ENCODE results near the gene BTG3.

BTG3 gene, protein sequence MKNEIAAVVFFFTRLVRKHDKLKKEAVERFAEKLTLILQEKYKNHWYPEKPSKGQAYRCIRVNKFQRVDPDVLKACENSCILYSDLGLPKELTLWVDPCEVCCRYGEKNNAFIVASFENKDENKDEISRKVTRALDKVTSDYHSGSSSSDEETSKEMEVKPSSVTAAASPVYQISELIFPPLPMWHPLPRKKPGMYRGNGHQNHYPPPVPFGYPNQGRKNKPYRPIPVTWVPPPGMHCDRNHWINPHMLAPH

DNA sequence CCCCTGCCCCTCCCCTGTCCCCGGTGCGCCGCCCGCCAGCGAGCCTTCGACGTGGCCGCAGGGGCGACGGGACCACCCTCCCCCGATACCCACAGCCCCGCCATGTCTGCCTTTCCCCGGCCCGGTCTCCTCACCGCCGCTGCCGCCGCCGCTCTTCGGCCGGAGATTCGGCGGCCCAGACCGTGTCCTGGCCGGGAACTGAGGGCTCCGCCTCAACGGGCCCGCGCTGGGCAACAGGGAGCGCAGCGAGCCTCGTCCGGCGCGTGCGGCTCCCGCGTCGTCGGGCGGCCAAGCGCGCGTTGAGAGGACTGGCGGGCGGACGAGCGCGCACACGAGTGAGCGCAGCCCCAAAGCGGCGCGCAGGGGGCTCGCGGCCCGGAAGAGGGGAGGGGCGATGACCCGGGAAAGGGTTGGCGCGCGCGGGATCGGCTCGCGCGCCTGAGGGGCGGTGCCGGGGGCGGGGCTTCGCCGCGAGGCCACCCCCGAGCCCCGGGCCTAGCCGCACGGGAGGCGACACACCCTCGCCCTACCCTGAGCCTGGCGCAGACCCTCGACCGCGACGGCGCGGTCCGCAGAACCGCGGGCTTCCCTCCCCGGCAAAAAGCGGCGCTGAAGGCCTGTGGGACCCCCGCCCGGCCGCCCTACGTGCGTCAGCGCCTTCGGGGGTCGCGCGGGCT is at the start of gene BTG3:
Gene BTG3 (minus strand): TSS at position 337 of the 677 bp plus-strand sequence. CDS start 3,757 bp downstream, outside the sequence.
- Histone ChIP-seq H3K9ac (ENCODE audit: low read depth in 1 of 2, low read length in 2 of 2) (peak within 1 kb of the TSS; percentile 91 to 92), H3K9me3 (ENCODE audit: control insufficient read depth in 1 of 2, low read length in 2 of 2) (no peaks in the 10 kb centered on the region), H3K36me3 (ENCODE audit: control insufficient read depth in 1 of 2, insufficient read depth in 2 of 2, low read length in 2 of 2) (peaks cover 2 to 3% of the 10 kb centered on the region in 2 donors), H3K27me3 (ENCODE audit: control insufficient read depth in 1 of 2, insufficient read depth in 2 of 2, low read length in 2 of 2) (no peaks in the 10 kb centered on the region), H3K4me1 (ENCODE audit: control insufficient read depth in 1 of 2, insufficient read depth in 2 of 2, low read length in 2 of 2) (peaks cover 7 to 10% of the 10 kb centered on the region in 2 donors), H3K27ac (ENCODE audit: low read depth, low read length) (peak within 1 kb of the TSS; percentile 68), H3K4me3 (ENCODE audit: low read depth in 1 of 2, low read length in 2 of 2) (peak within 1 kb of the TSS; percentile 81 to 91)

DNA sequence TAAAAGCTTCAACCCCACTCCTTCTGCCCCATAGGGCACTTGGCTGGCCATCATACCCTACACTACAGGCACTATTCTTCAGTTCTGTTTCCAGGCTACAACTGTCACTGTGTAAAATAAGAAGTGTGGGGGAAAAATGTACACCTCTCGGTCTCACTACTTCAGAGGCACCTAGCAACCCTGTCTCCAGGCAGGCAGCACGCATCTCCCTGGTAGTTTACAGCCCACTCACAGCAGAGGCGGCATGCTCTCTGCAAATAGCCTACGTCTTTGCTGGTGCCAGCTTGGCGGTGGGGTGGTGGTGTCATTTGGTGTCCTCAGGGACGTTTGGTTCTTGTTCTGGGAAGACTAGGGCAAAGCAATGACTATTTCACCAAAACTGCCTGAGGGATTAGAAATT is 48.2 kb upstream of the BTG3 start:
- Histone ChIP-seq H3K9me3 (ENCODE audit: control insufficient read depth in 1 of 2, low read length in 2 of 2) (no peaks in the 10 kb centered on the region), H3K4me3 (ENCODE audit: low read depth in 1 of 2, low read length in 2 of 2) (no peak overlapping the region)

GRCh38 chr21:17660452-17660851 is 47.8 kb upstream of the BTG3 start:
- Histone ChIP-seq H3K9ac (ENCODE audit: low read depth in 1 of 2, low read length in 2 of 2) (no peak overlapping the region), H3K4me1 (ENCODE audit: control insufficient read depth in 1 of 2, insufficient read depth in 2 of 2, low read length in 2 of 2) (no peaks in the 10 kb centered on the region), H3K9me3 (ENCODE audit: control insufficient read depth in 1 of 2, low read length in 2 of 2) (no peaks in the 10 kb centered on the region), H3K27me3 (ENCODE audit: control insufficient read depth in 1 of 2, insufficient read depth in 2 of 2, low read length in 2 of 2) (no peaks in the 10 kb centered on the region), H3K36me3 (ENCODE audit: control insufficient read depth in 1 of 2, insufficient read depth in 2 of 2, low read length in 2 of 2) (no peaks in the 10 kb centered on the region), H3K4me3 (ENCODE audit: low read depth in 1 of 2, low read length in 2 of 2) (no peak overlapping the region), H3K27ac (ENCODE audit: low read depth, low read length) (no peak overlapping the region)

More for the DNA sequence above, 48.2 kb upstream of the BTG3 start:
- H3K9ac ChIP-seq (ENCODE audit: low read depth in 1 of 2, low read length in 2 of 2), result no peak overlapping the region
- no peak overlapping the region for H3K27ac ChIP-seq (ENCODE audit: low read depth, low read length)
- H3K4me1 ChIP-seq (ENCODE audit: control insufficient read depth in 1 of 2, insufficient read depth in 2 of 2, low read length in 2 of 2), result no peaks in the 10 kb centered on the region
- H3K27me3 ChIP-seq (ENCODE audit: control insufficient read depth in 1 of 2, insufficient read depth in 2 of 2, low read length in 2 of 2), result no peaks in the 10 kb centered on the region
- no peaks in the 10 kb centered on the region for H3K36me3 ChIP-seq (ENCODE audit: control insufficient read depth in 1 of 2, insufficient read depth in 2 of 2, low read length in 2 of 2)

GRCh38 chr21:17658931-17659330 is 46.2 kb upstream of the BTG3 start:
- no peak overlapping the region for H3K9ac ChIP-seq (ENCODE audit: low read depth in 1 of 2, low read length in 2 of 2)
- H3K27ac ChIP-seq (ENCODE audit: low read depth, low read length), result no peak overlapping the region
- H3K27me3 ChIP-seq (ENCODE audit: control insufficient read depth in 1 of 2, insufficient read depth in 2 of 2, low read length in 2 of 2), result no peaks in the 10 kb centered on the region
- H3K9me3 ChIP-seq (ENCODE audit: control insufficient read depth in 1 of 2, low read length in 2 of 2), result no peaks in the 10 kb centered on the region
- H3K36me3 ChIP-seq (ENCODE audit: control insufficient read depth in 1 of 2, insufficient read depth in 2 of 2, low read length in 2 of 2), result no peaks in the 10 kb centered on the region
- no peaks in the 10 kb centered on the region for H3K4me1 ChIP-seq (ENCODE audit: control insufficient read depth in 1 of 2, insufficient read depth in 2 of 2, low read length in 2 of 2)
- no peak overlapping the region for H3K4me3 ChIP-seq (ENCODE audit: low read depth in 1 of 2, low read length in 2 of 2)

- Histone ChIP-seq H3K27me3 (ENCODE audit: control insufficient read depth in 1 of 2, insufficient read depth in 2 of 2, low read length in 2 of 2) (no peaks in the 10 kb centered on the region), H3K9me3 (ENCODE audit: control insufficient read depth in 1 of 2, low read length in 2 of 2) (no peaks in the 10 kb centered on the region), H3K4me1 (ENCODE audit: control insufficient read depth in 1 of 2, insufficient read depth in 2 of 2, low read length in 2 of 2) (no peaks in the 10 kb centered on the region)
These were observed 38.8 kb upstream of the BTG3 start for GRCh38 chr21:17651526-17651925.

DNA sequence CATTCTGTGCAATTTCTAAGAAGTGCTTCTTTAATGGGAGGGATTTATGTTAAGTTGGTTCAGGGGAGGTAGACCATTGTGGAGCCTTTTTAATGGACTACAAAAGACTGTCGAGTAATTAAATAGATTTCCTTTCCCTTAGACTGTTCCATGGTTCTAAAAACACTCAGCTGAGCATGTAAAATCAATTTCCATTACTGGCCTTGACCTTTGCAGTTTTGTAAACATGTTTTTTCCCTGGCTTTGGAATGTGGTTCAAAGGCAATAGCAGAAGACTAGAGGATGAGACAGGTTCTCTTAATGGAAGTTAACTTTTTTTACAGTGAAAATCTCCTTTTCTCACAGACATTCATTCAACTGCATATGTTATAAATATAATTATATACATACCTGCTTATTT is 37.6 kb upstream of the BTG3 start:
- Histone ChIP-seq H3K9me3 (ENCODE audit: control insufficient read depth in 1 of 2, low read length in 2 of 2) (no peaks in the 10 kb centered on the region), H3K27me3 (ENCODE audit: control insufficient read depth in 1 of 2, insufficient read depth in 2 of 2, low read length in 2 of 2) (no peaks in the 10 kb centered on the region), H3K4me3 (ENCODE audit: low read depth in 1 of 2, low read length in 2 of 2) (no peak overlapping the region), H3K36me3 (ENCODE audit: control insufficient read depth in 1 of 2, insufficient read depth in 2 of 2, low read length in 2 of 2) (no peaks in the 10 kb centered on the region), H3K27ac (ENCODE audit: low read depth, low read length) (no peak overlapping the region), H3K4me1 (ENCODE audit: control insufficient read depth in 1 of 2, insufficient read depth in 2 of 2, low read length in 2 of 2) (no peaks in the 10 kb centered on the region), H3K9ac (ENCODE audit: low read depth in 1 of 2, low read length in 2 of 2) (no peak overlapping the region)

More at GRCh38 chr21:17651526-17651925, 38.8 kb upstream of the BTG3 start:
- Histone ChIP-seq H3K36me3 (ENCODE audit: control insufficient read depth in 1 of 2, insufficient read depth in 2 of 2, low read length in 2 of 2) (no peaks in the 10 kb centered on the region), H3K9ac (ENCODE audit: low read depth in 1 of 2, low read length in 2 of 2) (no peak overlapping the region), H3K4me3 (ENCODE audit: low read depth in 1 of 2, low read length in 2 of 2) (no peak overlapping the region), H3K27ac (ENCODE audit: low read depth, low read length) (no peak overlapping the region)

DNA sequence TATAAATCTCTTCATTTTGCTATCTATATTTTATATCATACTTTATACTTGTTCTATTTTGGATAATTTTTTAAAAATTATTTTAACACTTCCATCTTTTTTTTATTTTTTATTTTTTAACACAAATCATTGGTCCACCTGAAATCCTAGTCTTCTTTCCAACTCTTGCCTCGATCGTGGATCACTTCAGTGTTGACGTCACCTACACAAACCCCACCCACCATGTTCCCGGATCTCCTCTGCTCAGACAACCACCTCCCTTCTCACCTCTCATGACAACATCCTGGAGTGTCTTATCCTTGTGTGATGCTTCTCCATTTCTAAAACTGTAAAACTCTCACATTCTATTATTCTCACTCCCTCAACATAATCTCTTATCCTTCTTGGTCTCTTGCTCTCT is 34.1 kb upstream of the BTG3 start:
- Histone ChIP-seq H3K4me3 (ENCODE audit: low read depth in 1 of 2, low read length in 2 of 2) (no peak overlapping the region), H3K36me3 (ENCODE audit: control insufficient read depth in 1 of 2, insufficient read depth in 2 of 2, low read length in 2 of 2) (no peaks in the 10 kb centered on the region), H3K9me3 (ENCODE audit: control insufficient read depth in 1 of 2, low read length in 2 of 2) (no peaks in the 10 kb centered on the region), H3K27me3 (ENCODE audit: control insufficient read depth in 1 of 2, insufficient read depth in 2 of 2, low read length in 2 of 2) (no peaks in the 10 kb centered on the region), H3K9ac (ENCODE audit: low read depth in 1 of 2, low read length in 2 of 2) (no peak overlapping the region), H3K4me1 (ENCODE audit: control insufficient read depth in 1 of 2, insufficient read depth in 2 of 2, low read length in 2 of 2) (no peaks in the 10 kb centered on the region), H3K27ac (ENCODE audit: low read depth, low read length) (no peak overlapping the region)

DNA sequence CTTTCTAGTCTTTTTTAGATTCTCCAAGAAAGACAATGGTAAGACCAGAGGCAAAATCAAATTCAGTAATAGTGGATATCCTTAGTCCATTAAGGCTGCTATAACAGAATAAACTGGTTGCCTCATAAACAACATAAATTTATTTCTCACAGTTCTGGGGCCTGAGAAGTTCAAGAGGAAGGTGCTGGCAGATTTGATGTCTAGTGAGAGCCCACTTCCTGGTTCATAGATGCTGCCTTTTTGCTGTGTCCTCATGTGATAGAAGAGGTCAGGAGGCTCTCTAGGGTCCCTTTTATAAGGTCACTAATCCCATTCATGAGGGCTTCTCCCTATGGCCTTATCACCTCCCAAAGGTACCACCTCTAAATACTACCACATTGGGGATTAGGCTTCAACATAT is 31.5 kb upstream of the BTG3 start:
- Histone ChIP-seq H3K27me3 (ENCODE audit: control insufficient read depth in 1 of 2, insufficient read depth in 2 of 2, low read length in 2 of 2) (no peaks in the 10 kb centered on the region), H3K4me1 (ENCODE audit: control insufficient read depth in 1 of 2, insufficient read depth in 2 of 2, low read length in 2 of 2) (no peaks in the 10 kb centered on the region), H3K9ac (ENCODE audit: low read depth in 1 of 2, low read length in 2 of 2) (no peak overlapping the region), H3K27ac (ENCODE audit: low read depth, low read length) (no peak overlapping the region), H3K4me3 (ENCODE audit: low read depth in 1 of 2, low read length in 2 of 2) (no peak overlapping the region), H3K36me3 (ENCODE audit: control insufficient read depth in 1 of 2, insufficient read depth in 2 of 2, low read length in 2 of 2) (no peaks in the 10 kb centered on the region), H3K9me3 (ENCODE audit: control insufficient read depth in 1 of 2, low read length in 2 of 2) (no peaks in the 10 kb centered on the region)

DNA sequence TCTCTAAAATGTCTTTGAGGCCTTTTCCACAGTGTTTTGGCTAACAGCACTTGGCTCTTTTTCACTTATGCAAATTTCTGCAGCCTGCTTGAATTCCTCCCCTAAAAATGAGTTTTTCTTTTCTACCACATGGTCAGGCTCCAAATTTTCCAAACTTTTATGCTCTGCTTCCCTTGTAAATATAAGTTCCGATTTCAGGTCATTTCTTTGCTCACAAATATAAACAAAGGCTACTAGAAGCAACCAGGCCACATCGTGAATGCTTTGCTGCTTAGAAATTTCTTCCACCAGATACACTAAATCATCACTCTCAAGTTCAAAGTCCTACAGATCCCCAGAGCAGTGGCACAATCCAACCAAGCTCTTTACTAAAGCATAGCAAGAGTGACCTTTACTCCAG is 28.1 kb upstream of the BTG3 start:
- Histone ChIP-seq H3K9ac (ENCODE audit: low read depth in 1 of 2, low read length in 2 of 2) (no peak overlapping the region), H3K9me3 (ENCODE audit: control insufficient read depth in 1 of 2, low read length in 2 of 2) (no peaks in the 10 kb centered on the region), H3K4me1 (ENCODE audit: control insufficient read depth in 1 of 2, insufficient read depth in 2 of 2, low read length in 2 of 2) (no peaks in the 10 kb centered on the region), H3K4me3 (ENCODE audit: low read depth in 1 of 2, low read length in 2 of 2) (no peak overlapping the region), H3K36me3 (ENCODE audit: control insufficient read depth in 1 of 2, insufficient read depth in 2 of 2, low read length in 2 of 2) (no peaks in the 10 kb centered on the region), H3K27me3 (ENCODE audit: control insufficient read depth in 1 of 2, insufficient read depth in 2 of 2, low read length in 2 of 2) (no peaks in the 10 kb centered on the region), H3K27ac (ENCODE audit: low read depth, low read length) (no peak overlapping the region)

DNA sequence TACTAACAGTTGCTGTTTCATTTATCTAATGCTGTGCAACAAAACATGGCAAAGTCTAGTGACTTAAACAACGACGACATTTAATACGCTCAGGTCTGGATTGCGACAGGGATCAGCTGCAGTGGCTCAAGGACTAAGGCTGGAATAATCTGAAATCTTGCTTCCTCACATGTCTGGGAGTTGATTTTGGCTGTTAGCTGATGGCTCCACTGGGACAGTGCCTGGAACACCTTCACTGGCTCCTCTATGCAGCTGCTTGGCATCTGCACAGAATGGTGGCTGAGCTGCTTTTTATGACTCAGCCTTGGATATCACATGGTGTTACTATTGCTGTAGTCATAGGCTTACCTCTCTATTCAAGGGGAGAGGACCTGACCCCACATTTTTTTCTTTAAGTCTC is 24.0 kb upstream of the BTG3 start:
- H3K9me3 ChIP-seq (ENCODE audit: control insufficient read depth in 1 of 2, low read length in 2 of 2), result no peaks in the 10 kb centered on the region
- no peaks in the 10 kb centered on the region for H3K4me1 ChIP-seq (ENCODE audit: control insufficient read depth in 1 of 2, insufficient read depth in 2 of 2, low read length in 2 of 2)
- no peaks in the 10 kb centered on the region for H3K36me3 ChIP-seq (ENCODE audit: control insufficient read depth in 1 of 2, insufficient read depth in 2 of 2, low read length in 2 of 2)
- no peaks in the 10 kb centered on the region for H3K27me3 ChIP-seq (ENCODE audit: control insufficient read depth in 1 of 2, insufficient read depth in 2 of 2, low read length in 2 of 2)
- no peak overlapping the region for H3K27ac ChIP-seq (ENCODE audit: low read depth, low read length)
- H3K4me3 ChIP-seq (ENCODE audit: low read depth in 1 of 2, low read length in 2 of 2), result no peak overlapping the region
- no peak overlapping the region for H3K9ac ChIP-seq (ENCODE audit: low read depth in 1 of 2, low read length in 2 of 2)

All from duodenal mucosa (tissue), 2 donors.